Cardiac muscle cell (in vitro differentiated cells and primary cell): ENCODE measurements around the gene GOLGA7B. TPM values are rescaled to one million over a fixed set of nuclear protein-coding genes. Genes with fewer than 3 reads are reported as not detected.

Source experiments
- DNase-seq, 2 donors: peaks; one replicate each; pipeline versions ENCODE4 v3.0.0 to v3.0.0-alpha.2; 2010 to 2017; ENCODE audit warnings: low read depth in 1 of 2, low spot score in 1 of 2
- H3K27ac ChIP-seq: fragments of 200-600 bp; sonication (generic); 2 replicates; pipeline ENCODE4 v1.5.1; 2016
- H3K27me3 ChIP-seq: fragments of 200-600 bp; sonication (generic); 2 replicates; pipeline ENCODE4 v1.6.0; 2016; ENCODE audit warnings: control low read depth
- H3K36me3 ChIP-seq: fragments of 200-600 bp; sonication (generic); 2 replicates; pipeline ENCODE4 v1.5.1; 2016; ENCODE audit warnings: control low read depth
- H3K4me1 ChIP-seq: fragments of 200-600 bp; sonication (generic); 2 replicates; pipeline ENCODE4 v1.8.1; 2017; ENCODE audit warnings: low read depth, mild to moderate bottlenecking, mixed run types
- H3K4me3 ChIP-seq: fragments of 200-600 bp; sonication (generic); 2 replicates; pipeline ENCODE4 v1.5.1; 2016; ENCODE audit warnings: mild to moderate bottlenecking
- H3K9me3 ChIP-seq: fragments of 200-600 bp; sonication (generic); 2 replicates; pipeline ENCODE4 v1.5.1; 2017; ENCODE audit warnings: low read depth, mild to moderate bottlenecking, control low read depth
- polyA plus RNA-seq: library from polyadenylated mRNA; unstranded; fragments of >200 nt; fragmentation: Nextera tagmentation; extraction: Ambion mirVana; gene quantifications from 2 replicates; pipeline ENCODE4 v1.2.1, GENCODE V29; 2016
- total RNA-seq: library from RNA; depleted of rRNA; stranded (reverse); fragments of >200 nt; gene quantifications from 2 replicates; pipeline ENCODE4 v1.2.3, GENCODE V29; 2016
- TF ChIP-seq, protein P1 (sequence below): IDR thresholded peaks from 2 replicates; pipeline ENCODE4 v1.5.1; 2012; ENCODE audit warnings: low read depth, mild to moderate bottlenecking, low read length

Gene GOLGA7B
- total and polyA plus RNA-seq, 2 experiments from 2014 or later = 0.27 to 2.8 TPM

DNA sequence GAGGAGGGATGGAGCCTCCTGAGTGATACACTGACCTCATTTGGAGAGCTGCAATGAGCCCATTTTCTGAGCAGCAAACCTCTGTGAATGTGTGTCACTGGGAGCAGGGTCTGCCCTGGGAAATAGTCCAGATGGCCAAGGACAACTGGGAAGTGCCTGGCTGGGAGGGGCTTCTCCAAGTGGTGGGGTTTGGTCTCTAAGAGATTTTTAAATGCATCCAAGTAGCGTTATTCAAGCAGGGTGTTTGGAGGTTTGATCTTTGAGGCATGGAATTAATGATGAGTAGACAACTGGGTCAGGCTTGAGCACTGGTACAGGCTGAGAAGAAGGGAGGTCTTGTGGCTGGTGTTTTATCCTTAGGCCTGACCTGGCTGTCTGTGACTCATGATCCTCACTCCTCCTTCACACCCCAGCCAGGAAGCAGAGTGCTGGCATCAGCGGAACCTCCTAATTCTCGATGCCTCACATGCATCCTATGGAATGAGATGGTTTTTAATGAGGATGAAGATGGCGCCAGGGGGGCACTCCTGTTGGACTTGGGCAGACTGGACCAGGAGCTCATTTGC is 3.3 kb downstream of the GOLGA7B start:
- H3K27me3 ChIP-seq = peaks cover 52% of the 10 kb centered on the region

DNA sequence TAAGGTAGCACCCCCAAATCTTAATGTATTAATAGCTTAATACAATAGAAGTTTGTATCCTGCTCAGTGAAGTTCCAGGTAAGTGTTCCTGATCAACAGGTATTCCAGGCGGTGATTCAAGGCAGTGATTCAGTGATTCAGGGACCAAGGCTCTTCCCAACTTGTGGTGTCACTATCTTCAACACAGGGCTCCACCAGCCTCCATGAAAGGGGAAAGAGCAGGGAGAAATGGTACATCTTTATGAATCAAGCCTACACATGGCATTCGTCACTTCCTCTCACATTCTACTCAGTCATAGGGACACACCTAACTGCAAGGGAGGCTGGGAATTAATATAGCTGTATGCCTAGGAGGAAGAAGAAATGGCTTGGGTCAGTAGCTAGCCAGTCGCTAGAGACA is 5.1 kb downstream of the GOLGA7B start:
- Histone ChIP-seq H3K27me3 (peaks cover 33% of the 10 kb centered on the region), H3K36me3 (no peaks in the 10 kb centered on the region), H3K9me3 (no peaks in the 10 kb centered on the region), H3K4me1 (no peaks in the 10 kb centered on the region), H3K4me3 (no peak overlapping the region), H3K27ac (no peak overlapping the region)
- DNase-seq = no peak
- TF ChIP-seq, protein P1, sequence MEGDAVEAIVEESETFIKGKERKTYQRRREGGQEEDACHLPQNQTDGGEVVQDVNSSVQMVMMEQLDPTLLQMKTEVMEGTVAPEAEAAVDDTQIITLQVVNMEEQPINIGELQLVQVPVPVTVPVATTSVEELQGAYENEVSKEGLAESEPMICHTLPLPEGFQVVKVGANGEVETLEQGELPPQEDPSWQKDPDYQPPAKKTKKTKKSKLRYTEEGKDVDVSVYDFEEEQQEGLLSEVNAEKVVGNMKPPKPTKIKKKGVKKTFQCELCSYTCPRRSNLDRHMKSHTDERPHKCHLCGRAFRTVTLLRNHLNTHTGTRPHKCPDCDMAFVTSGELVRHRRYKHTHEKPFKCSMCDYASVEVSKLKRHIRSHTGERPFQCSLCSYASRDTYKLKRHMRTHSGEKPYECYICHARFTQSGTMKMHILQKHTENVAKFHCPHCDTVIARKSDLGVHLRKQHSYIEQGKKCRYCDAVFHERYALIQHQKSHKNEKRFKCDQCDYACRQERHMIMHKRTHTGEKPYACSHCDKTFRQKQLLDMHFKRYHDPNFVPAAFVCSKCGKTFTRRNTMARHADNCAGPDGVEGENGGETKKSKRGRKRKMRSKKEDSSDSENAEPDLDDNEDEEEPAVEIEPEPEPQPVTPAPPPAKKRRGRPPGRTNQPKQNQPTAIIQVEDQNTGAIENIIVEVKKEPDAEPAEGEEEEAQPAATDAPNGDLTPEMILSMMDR = no peak

More for the DNA sequence above, 3.3 kb downstream of the GOLGA7B start:
- Histone ChIP-seq H3K36me3 (no peaks in the 10 kb centered on the region), H3K9me3 (no peaks in the 10 kb centered on the region), H3K27ac (no peak overlapping the region), H3K4me1 (no peaks in the 10 kb centered on the region), H3K4me3 (no peak overlapping the region)
- TF ChIP-seq, protein P1 = no peak
- DNase-seq = no peak

DNA sequence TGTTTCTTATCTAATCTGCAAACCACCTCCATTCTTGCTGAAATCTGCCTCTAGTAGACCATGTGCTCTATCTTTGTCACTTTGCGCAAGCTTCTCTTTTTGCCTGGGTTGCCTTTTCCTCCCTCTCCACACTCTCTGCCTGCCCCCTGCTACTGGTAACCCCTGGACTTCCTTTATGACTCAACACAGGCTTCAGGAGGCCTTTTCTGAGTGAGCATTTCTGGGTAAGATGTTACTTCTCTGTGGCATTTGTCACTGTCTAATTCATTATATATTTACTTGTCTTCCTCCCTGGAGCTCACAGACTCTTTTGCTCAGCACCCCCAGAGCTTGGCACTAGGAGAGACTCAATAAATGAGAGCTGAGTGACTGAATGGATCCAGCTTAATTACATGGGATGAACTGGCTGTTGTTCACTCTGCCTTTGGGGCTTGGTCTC is 8.4 kb downstream of the GOLGA7B start:
- Histone ChIP-seq H3K9me3 (no peaks in the 10 kb centered on the region), H3K36me3 (no peaks in the 10 kb centered on the region), H3K27ac (no peak overlapping the region), H3K4me3 (no peak overlapping the region), H3K4me1 (no peaks in the 10 kb centered on the region), H3K27me3 (peaks cover 4% of the 10 kb centered on the region)
- DNase-seq = peak in 1 of 2 donors; percentile 52
- TF ChIP-seq, protein P1 = no peak

DNA sequence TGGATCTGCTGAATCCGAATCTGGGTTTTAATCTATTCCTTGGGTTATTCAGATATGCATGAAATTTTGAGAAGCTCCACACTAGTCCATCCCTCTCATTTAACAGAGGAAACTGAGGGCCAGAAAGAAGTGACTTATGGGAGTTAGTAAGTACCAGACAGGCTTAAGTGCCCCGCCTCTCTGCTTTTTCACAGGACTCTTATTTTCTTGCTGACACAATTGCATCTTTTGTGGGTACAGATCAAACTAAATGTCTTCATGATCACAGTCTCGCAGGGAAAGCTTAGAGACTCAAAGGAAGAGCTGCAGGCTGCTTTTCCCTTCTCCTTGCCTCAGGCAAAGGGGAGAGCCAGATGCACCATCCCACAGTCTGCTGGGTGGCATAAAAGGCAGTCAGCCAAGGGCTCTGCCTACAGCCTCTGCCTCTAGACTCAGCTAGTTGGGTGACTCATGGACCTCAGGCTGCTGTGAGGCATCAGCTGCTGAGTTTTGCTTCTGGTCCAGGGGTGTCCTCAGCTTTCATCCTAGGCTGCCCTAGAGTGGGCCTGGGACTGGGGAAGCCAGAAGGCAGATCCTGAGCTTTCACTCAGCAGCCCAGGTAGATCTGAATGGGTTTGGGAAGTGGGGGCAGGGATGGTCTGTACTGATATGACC is 11.6 kb downstream of the GOLGA7B start:
- TF ChIP-seq, protein P1 = no peak
- peak in 1 of 2 donors; percentile 45 for DNase-seq
- H3K27ac ChIP-seq = no peak overlapping the region
- no peaks in the 10 kb centered on the region for H3K9me3 ChIP-seq
- no peaks in the 10 kb centered on the region for H3K36me3 ChIP-seq
- no peaks in the 10 kb centered on the region for H3K27me3 ChIP-seq
- H3K4me1 ChIP-seq = no peaks in the 10 kb centered on the region
- no peak overlapping the region for H3K4me3 ChIP-seq

DNA sequence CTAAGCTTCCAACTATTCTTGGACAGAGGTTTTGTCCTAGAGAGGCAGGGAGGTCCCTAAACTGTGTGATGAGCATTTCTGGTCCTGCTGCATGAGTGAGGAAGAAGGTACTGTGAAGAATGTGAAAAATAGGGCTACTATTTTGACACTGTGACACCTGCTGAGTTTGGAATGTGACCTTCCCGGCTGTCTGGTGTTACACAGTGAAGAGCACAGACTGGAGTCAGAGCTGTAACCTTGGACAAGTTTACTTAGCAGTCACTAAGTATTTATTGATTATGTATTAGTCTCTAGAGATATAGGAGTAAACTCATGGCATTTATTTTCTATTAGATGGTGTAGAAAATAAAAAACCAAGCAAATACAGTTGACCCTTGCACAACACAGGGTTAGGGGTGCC is 12.3 kb downstream of the GOLGA7B start:
- no peak overlapping the region for H3K4me3 ChIP-seq
- H3K27me3 ChIP-seq = no peaks in the 10 kb centered on the region
- H3K27ac ChIP-seq = no peak overlapping the region
- H3K36me3 ChIP-seq = no peaks in the 10 kb centered on the region
- peak in 1 of 2 donors; percentile 19 for DNase-seq
- TF ChIP-seq, protein P1 = no peak
- no peaks in the 10 kb centered on the region for H3K9me3 ChIP-seq
- H3K4me1 ChIP-seq = no peaks in the 10 kb centered on the region
